GM19328 (cell line): ENCODE measurements around the gene UBL4B.
"Not testable (repeated sequence)": the region's sequence is repeated elsewhere in the genome, so short reads cannot be mapped to it uniquely, and the experiment has no call there.

Experiments
- ATAC-seq: cut with Tn5 transposase; IDR thresholded peaks from one replicate; pipeline ENCODE4 v1.9.1; 2021; ENCODE audit warnings: mild to moderate bottlenecking, moderate library complexity; ENCODE audit not compliant: unreplicated experiment

The UBL4B gene

GRCh38 chr1:110112143-110112542 is at the start of gene UBL4B:
UBL4B (plus strand) TSS chr1:110112443; CDS start chr1:110112535, 92 bp downstream.
- ATAC-seq: no peak

GRCh38 chr1:110062612-110063011 is 49.6 kb upstream of the UBL4B start:
- ATAC-seq: no peak

- no peak for ATAC-seq
These were observed 48.5 kb upstream of the UBL4B start for GRCh38 chr1:110063781-110064180.

- ATAC-seq: no peak
These were observed 47.5 kb upstream of the UBL4B start for GRCh38 chr1:110064576-110065337.

- ATAC-seq: no peak
These were observed 46.4 kb upstream of the UBL4B start for GRCh38 chr1:110065841-110066240.

- ATAC-seq: no peak
These were observed 44.8 kb upstream of the UBL4B start for GRCh38 chr1:110067479-110067892.

GRCh38 chr1:110067893-110068645 is 44.2 kb upstream of the UBL4B start:
- ATAC-seq: no peak

GRCh38 chr1:110068646-110069403 is 43.4 kb upstream of the UBL4B start:
- no peak for ATAC-seq

- no peak for ATAC-seq
These were observed 42.6 kb upstream of the UBL4B start for GRCh38 chr1:110069404-110070281.

GRCh38 chr1:110070282-110070669 is 42.0 kb upstream of the UBL4B start:
- no peak for ATAC-seq

- no peak for ATAC-seq
These were observed 41.5 kb upstream of the UBL4B start, which contains the start of gene ALX3 for GRCh38 chr1:110070671-110071242. ALX3 (minus strand) TSS chr1:110070672; CDS start chr1:110070612, 60 bp downstream.

GRCh38 chr1:110074166-110074565 is 38.1 kb upstream of the UBL4B start:
- ATAC-seq: no peak

- ATAC-seq: no peak
These were observed 35.3 kb upstream of the UBL4B start for GRCh38 chr1:110076789-110077500.

- ATAC-seq: not testable (repeated sequence)
These were observed 32.2 kb upstream of the UBL4B start for GRCh38 chr1:110079995-110080394.

GRCh38 chr1:110081061-110081460 is 31.2 kb upstream of the UBL4B start:
- ATAC-seq: no peak

GRCh38 chr1:110082477-110082876 is 29.8 kb upstream of the UBL4B start:
- no peak for ATAC-seq

- ATAC-seq: no peak
These were observed 29.0 kb upstream of the UBL4B start for GRCh38 chr1:110083061-110083865.

GRCh38 chr1:110083866-110084226 is 28.4 kb upstream of the UBL4B start:
- ATAC-seq: no peak
